ENCODE measurements around the gene DDX6.
"Not testable (repeated sequence)": the region's sequence is repeated elsewhere in the genome, so short reads cannot be mapped to it uniquely, and the experiment has no call there.

The DDX6 gene

DNA sequence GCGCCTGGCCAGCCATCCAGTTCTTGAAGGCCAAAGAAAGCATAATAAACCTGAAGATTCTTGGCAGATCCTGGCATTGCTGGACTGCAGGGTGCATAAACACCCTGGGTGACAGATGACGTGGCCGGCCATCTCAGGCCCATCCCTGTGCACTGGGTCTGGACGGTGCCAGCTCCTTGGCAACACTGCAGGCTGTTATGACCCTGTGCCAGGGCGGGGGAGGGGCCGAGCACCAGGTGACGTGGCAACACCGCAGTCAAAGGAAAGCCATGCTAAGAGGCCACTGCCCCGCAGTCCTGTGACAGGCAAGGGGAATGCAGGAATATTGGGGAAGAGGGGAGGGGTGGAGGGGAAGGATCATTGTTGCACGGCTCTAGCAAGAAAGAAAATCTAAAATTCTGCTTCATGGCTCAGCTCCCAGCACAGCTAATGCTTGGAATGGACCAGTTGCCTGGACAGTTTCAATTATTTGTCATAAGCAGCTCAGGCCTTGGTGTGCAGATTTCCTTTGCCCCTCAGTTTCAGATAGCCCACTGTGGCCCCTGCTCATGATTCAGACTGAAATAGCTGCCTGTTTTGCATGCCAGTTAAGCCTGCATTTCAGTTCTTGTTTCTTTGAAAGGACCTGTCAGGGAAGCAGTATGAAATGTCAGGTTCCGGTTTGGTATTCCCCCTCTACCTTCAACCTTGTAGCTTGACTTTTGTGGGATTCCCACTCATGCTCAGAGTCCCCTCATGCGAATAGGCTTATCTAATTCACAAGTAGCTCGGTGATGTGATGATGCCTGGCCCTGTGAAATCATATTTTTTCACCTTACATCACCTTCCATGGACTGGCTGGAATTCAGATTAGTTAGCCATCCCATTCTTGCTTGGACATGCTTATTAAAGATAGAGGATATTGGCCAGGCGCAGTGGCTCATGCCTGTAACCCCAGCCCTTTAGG is 29.7 kb upstream of the DDX6 start:
- no peak for DNase-seq (ENCODE audit: low read depth)
- H3K4me3 ChIP-seq (replicated peaks; ENCODE audit: low read depth, low read length): no peak overlapping the region
- TF ChIP-seq, protein P1, sequence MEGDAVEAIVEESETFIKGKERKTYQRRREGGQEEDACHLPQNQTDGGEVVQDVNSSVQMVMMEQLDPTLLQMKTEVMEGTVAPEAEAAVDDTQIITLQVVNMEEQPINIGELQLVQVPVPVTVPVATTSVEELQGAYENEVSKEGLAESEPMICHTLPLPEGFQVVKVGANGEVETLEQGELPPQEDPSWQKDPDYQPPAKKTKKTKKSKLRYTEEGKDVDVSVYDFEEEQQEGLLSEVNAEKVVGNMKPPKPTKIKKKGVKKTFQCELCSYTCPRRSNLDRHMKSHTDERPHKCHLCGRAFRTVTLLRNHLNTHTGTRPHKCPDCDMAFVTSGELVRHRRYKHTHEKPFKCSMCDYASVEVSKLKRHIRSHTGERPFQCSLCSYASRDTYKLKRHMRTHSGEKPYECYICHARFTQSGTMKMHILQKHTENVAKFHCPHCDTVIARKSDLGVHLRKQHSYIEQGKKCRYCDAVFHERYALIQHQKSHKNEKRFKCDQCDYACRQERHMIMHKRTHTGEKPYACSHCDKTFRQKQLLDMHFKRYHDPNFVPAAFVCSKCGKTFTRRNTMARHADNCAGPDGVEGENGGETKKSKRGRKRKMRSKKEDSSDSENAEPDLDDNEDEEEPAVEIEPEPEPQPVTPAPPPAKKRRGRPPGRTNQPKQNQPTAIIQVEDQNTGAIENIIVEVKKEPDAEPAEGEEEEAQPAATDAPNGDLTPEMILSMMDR (IDR thresholded peaks at IDR 0.05; ENCODE audit: low read length, missing control alignments): no peak

DNA sequence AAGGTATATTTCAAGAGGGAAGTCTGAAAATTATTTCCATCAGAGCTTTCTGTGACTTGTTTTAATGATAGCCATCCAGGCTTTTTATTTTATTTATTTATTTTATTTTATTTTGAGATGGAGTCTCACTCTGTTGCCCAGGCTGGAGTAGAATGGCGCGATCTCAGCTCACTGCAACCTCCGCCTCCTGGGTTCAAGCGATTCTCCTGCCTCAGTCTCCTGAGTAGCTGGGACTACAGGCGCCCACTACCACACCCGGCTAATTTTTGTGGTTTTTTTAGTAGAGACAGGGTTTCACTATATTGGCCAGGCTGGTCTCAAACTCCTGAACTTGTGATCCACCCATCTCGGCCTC is 29.0 kb upstream of the DDX6 start:
- DNase-seq (ENCODE audit: low read depth); H3K4me3 ChIP-seq (replicated peaks; ENCODE audit: low read depth, low read length): not testable (repeated sequence)

DNA sequence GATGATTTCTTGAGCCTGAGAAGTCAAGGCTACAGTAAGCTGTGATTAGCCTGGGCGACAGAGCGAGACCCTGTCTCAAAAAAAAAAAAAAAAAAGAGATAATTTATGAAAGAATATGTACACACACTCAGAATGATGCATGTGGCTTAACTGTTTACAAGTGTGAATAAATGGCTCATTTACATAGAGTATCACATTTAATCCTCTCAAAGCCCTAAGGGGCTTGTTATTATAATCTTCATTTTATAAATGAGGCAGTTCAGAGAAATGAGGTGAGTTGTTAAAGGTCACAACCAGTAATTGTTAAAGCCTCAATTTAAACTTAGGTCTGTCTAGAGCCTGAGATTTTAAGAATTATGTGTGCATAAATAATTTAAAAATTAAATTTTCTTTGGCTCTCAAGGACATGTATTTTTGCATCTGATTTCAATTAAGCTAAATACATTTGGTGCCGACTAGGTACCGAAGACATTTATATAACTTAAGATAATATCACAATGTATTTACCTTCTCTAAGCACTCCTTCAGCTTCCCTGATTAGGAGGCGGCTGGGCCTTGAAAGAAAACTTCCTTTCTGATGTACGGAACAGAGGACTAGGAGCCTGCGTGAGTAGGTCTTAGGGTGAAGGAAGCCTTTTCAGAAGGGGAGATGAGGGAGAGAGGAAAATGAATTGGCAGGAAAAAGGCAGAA is 28.5 kb upstream of the DDX6 start:
- no peak overlapping the region for H3K4me3 ChIP-seq (replicated peaks; ENCODE audit: low read depth, low read length)
- TF ChIP-seq, protein P1 (IDR thresholded peaks at IDR 0.05; ENCODE audit: low read length, missing control alignments): no peak
- no peak for DNase-seq (ENCODE audit: low read depth)

DNA sequence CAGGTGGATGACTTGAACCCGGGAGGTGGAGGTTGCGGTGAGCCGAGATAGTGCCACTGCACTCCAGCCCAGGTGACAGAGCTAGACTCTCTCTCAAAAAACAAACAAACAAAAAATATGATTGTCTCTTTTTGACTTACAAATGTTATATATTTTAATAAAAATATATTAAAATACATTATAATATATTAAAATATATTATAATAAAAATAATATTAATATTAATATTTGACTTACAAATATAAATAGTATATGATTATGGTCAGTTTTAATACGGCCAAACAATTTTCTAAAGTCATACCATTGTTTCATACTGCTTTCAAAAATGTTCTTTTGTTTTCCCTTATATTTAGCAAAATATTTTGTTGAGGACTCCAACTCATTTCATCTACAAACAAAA is 27.2 kb upstream of the DDX6 start:
- TF ChIP-seq, protein P1 (IDR thresholded peaks at IDR 0.05; ENCODE audit: low read length, missing control alignments): no peak
- no peak overlapping the region for H3K4me3 ChIP-seq (replicated peaks; ENCODE audit: low read depth, low read length)
- DNase-seq (ENCODE audit: low read depth): no peak

DNA sequence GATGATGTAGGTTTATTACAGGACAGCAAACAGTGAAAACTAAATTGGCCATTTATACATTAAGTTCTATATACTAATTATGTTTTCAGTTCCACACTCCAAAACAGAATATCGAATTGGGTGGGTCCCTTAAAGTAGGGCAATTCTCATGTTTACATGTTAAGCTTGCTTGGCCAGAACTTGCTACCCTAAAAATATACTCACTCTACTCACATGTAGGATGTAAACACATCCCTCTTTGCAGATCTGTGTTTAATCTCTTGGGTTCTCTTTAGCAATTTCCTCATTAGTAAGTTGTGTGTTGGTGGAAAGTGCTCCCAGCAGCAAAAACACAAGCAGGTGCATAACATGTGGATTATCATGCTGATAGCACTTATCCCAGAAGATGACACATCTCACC is 22.6 kb upstream of the DDX6 start:
- no peak for DNase-seq (ENCODE audit: low read depth)
- TF ChIP-seq, protein P1 (IDR thresholded peaks at IDR 0.05; ENCODE audit: low read length, missing control alignments): no peak
- H3K4me3 ChIP-seq (replicated peaks; ENCODE audit: low read depth, low read length): no peak overlapping the region

DNA sequence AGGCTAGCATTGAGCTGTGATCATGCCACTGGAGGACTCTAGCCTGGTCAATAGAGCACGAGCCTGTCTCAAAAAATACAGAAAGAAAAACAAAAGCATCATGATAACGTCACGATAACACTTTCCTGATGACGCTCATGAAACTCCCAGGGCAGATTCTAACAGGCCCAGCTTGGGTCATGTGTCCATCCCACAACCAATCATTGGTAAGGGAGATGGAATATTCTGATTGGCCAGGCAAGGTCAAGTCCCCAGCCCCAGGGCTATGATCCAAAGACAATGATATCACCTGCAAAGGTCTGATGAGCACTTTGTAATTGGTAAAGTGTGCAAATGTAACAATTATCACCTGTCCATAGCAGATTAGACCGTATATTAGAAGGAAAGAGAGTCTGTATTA is 21.5 kb upstream of the DDX6 start:
- TF ChIP-seq, protein P1 (IDR thresholded peaks at IDR 0.05; ENCODE audit: low read length, missing control alignments): no peak
- H3K4me3 ChIP-seq (replicated peaks; ENCODE audit: low read depth, low read length): no peak overlapping the region
- no peak for DNase-seq (ENCODE audit: low read depth)

Data from fibroblast of pulmonary artery (primary cell).